Measurements from ENCODE around the gene ABITRAM.
A peak's percentile ranks its signal among the peaks of the same experiment; 100 is the strongest.
"Not testable (repeated sequence)": the region's sequence is repeated elsewhere in the genome, so short reads cannot be mapped to it uniquely, and the experiment has no call there.

The ABITRAM gene

GRCh38 chr9:108934323-108934893 is at the start of gene ABITRAM:
Gene ABITRAM, plus strand, starts transcription at chr9:108934400. Its CDS starts 87 bp downstream, at chr9:108934487.
- H3K4me3 ChIP-seq (ENCODE audit: low read length in 2 of 2), result peak within 1 kb of the TSS; percentile 93 to 96
- H3K27ac ChIP-seq (ENCODE audit: low read length), result peak within 1 kb of the TSS; percentile 80
- peak within 1 kb of the TSS; percentile 81 to 88 for H3K9ac ChIP-seq (ENCODE audit: low read length in 2 of 2)

GRCh38 chr9:108884701-108885100 is 49.5 kb upstream of the ABITRAM start:
- no peak overlapping the region for H3K9ac ChIP-seq (ENCODE audit: low read length in 2 of 2)
- H3K27me3 ChIP-seq (ENCODE audit: control insufficient read depth in 1 of 2, insufficient read depth in 2 of 2, low read length in 2 of 2), result no peaks in the 10 kb centered on the region
- no peaks in the 10 kb centered on the region for H3K4me1 ChIP-seq (ENCODE audit: control insufficient read depth, insufficient read depth, low read length)
- no peaks in the 10 kb centered on the region for H3K9me3 ChIP-seq (ENCODE audit: control insufficient read depth in 2 of 2, low read length in 2 of 2)
- peaks cover 24 to 27% of the 10 kb centered on the region in 2 donors for H3K36me3 ChIP-seq (ENCODE audit: control insufficient read depth in 2 of 2, insufficient read depth in 2 of 2, low read length in 2 of 2)
- no peak overlapping the region for H3K27ac ChIP-seq (ENCODE audit: low read length)
- H3K4me3 ChIP-seq (ENCODE audit: low read length in 2 of 2), result no peak overlapping the region

More at GRCh38 chr9:108934323-108934893, at the start of gene ABITRAM:
- H3K4me1 ChIP-seq (ENCODE audit: control insufficient read depth, insufficient read depth, low read length), result peaks cover 18% of the 10 kb centered on the region
- peaks cover 0 to 1% of the 10 kb centered on the region in 2 donors for H3K36me3 ChIP-seq (ENCODE audit: control insufficient read depth in 2 of 2, insufficient read depth in 2 of 2, low read length in 2 of 2)
- H3K9me3 ChIP-seq (ENCODE audit: control insufficient read depth in 2 of 2, low read length in 2 of 2), result no peaks in the 10 kb centered on the region
- H3K27me3 ChIP-seq (ENCODE audit: control insufficient read depth in 1 of 2, insufficient read depth in 2 of 2, low read length in 2 of 2), result no peaks in the 10 kb centered on the region

GRCh38 chr9:108885643-108886348 is 48.4 kb upstream of the ABITRAM start:
- no peak overlapping the region for H3K9ac ChIP-seq (ENCODE audit: low read length in 2 of 2)
- H3K4me3 ChIP-seq (ENCODE audit: low read length in 2 of 2), result no peak overlapping the region
- H3K9me3 ChIP-seq (ENCODE audit: control insufficient read depth in 2 of 2, low read length in 2 of 2), result no peaks in the 10 kb centered on the region
- no peaks in the 10 kb centered on the region for H3K27me3 ChIP-seq (ENCODE audit: control insufficient read depth in 1 of 2, insufficient read depth in 2 of 2, low read length in 2 of 2)
- H3K27ac ChIP-seq (ENCODE audit: low read length), result no peak overlapping the region
- no peaks in the 10 kb centered on the region for H3K4me1 ChIP-seq (ENCODE audit: control insufficient read depth, insufficient read depth, low read length)
- H3K36me3 ChIP-seq (ENCODE audit: control insufficient read depth in 2 of 2, insufficient read depth in 2 of 2, low read length in 2 of 2), result peaks cover 22 to 25% of the 10 kb centered on the region in 2 donors

GRCh38 chr9:108886594-108887271 is 47.5 kb upstream of the ABITRAM start:
- H3K36me3 ChIP-seq (ENCODE audit: control insufficient read depth in 2 of 2, insufficient read depth in 2 of 2, low read length in 2 of 2), result peaks cover 26 to 33% of the 10 kb centered on the region in 2 donors

GRCh38 chr9:108889649-108890067 is 44.5 kb upstream of the ABITRAM start:
- H3K27me3 ChIP-seq (ENCODE audit: control insufficient read depth in 1 of 2, insufficient read depth in 2 of 2, low read length in 2 of 2), result no peaks in the 10 kb centered on the region
- H3K4me3 ChIP-seq (ENCODE audit: low read length in 2 of 2), result no peak overlapping the region
- no peak overlapping the region for H3K9ac ChIP-seq (ENCODE audit: low read length in 2 of 2)
- H3K36me3 ChIP-seq (ENCODE audit: control insufficient read depth in 2 of 2, insufficient read depth in 2 of 2, low read length in 2 of 2), result peaks cover 41 to 48% of the 10 kb centered on the region in 2 donors
- no peaks in the 10 kb centered on the region for H3K4me1 ChIP-seq (ENCODE audit: control insufficient read depth, insufficient read depth, low read length)
- no peak overlapping the region for H3K27ac ChIP-seq (ENCODE audit: low read length)
- H3K9me3 ChIP-seq (ENCODE audit: control insufficient read depth in 2 of 2, low read length in 2 of 2), result no peaks in the 10 kb centered on the region

More at GRCh38 chr9:108886594-108887271, 47.5 kb upstream of the ABITRAM start:
- not testable (repeated sequence) for H3K27ac ChIP-seq (ENCODE audit: low read length); H3K9ac ChIP-seq (ENCODE audit: low read length in 2 of 2); H3K9me3 ChIP-seq (ENCODE audit: control insufficient read depth in 2 of 2, low read length in 2 of 2); H3K4me1 ChIP-seq (ENCODE audit: control insufficient read depth, insufficient read depth, low read length); H3K27me3 ChIP-seq (ENCODE audit: control insufficient read depth in 1 of 2, insufficient read depth in 2 of 2, low read length in 2 of 2); H3K4me3 ChIP-seq (ENCODE audit: low read length in 2 of 2)

- Histone ChIP-seq H3K27me3 (ENCODE audit: control insufficient read depth in 1 of 2, insufficient read depth in 2 of 2, low read length in 2 of 2) (no peaks in the 10 kb centered on the region), H3K36me3 (ENCODE audit: control insufficient read depth in 2 of 2, insufficient read depth in 2 of 2, low read length in 2 of 2) (peaks cover 58 to 62% of the 10 kb centered on the region in 2 donors), H3K4me1 (ENCODE audit: control insufficient read depth, insufficient read depth, low read length) (no peaks in the 10 kb centered on the region), H3K4me3 (ENCODE audit: low read length in 2 of 2) (no peak overlapping the region), H3K27ac (ENCODE audit: low read length) (no peak overlapping the region), H3K9me3 (ENCODE audit: control insufficient read depth in 2 of 2, low read length in 2 of 2) (no peaks in the 10 kb centered on the region), H3K9ac (ENCODE audit: low read length in 2 of 2) (no peak overlapping the region)
These were observed 39.8 kb upstream of the ABITRAM start for GRCh38 chr9:108894225-108894997.

- H3K4me1 ChIP-seq (ENCODE audit: control insufficient read depth, insufficient read depth, low read length), result no peaks in the 10 kb centered on the region
- H3K27ac ChIP-seq (ENCODE audit: low read length), result no peak overlapping the region
- no peak overlapping the region for H3K9ac ChIP-seq (ENCODE audit: low read length in 2 of 2)
- peaks cover 54 to 57% of the 10 kb centered on the region in 2 donors for H3K36me3 ChIP-seq (ENCODE audit: control insufficient read depth in 2 of 2, insufficient read depth in 2 of 2, low read length in 2 of 2)
- no peak overlapping the region for H3K4me3 ChIP-seq (ENCODE audit: low read length in 2 of 2)
- no peaks in the 10 kb centered on the region for H3K9me3 ChIP-seq (ENCODE audit: control insufficient read depth in 2 of 2, low read length in 2 of 2)
- H3K27me3 ChIP-seq (ENCODE audit: control insufficient read depth in 1 of 2, insufficient read depth in 2 of 2, low read length in 2 of 2), result no peaks in the 10 kb centered on the region
These were observed 36.7 kb upstream of the ABITRAM start for GRCh38 chr9:108897324-108898096.

GRCh38 chr9:108899023-108899695 is 35.0 kb upstream of the ABITRAM start:
- not testable (repeated sequence) for H3K4me3 ChIP-seq (ENCODE audit: low read length in 2 of 2); H3K27me3 ChIP-seq (ENCODE audit: control insufficient read depth in 1 of 2, insufficient read depth in 2 of 2, low read length in 2 of 2); H3K27ac ChIP-seq (ENCODE audit: low read length); H3K4me1 ChIP-seq (ENCODE audit: control insufficient read depth, insufficient read depth, low read length); H3K9me3 ChIP-seq (ENCODE audit: control insufficient read depth in 2 of 2, low read length in 2 of 2); H3K9ac ChIP-seq (ENCODE audit: low read length in 2 of 2)
- peaks cover 50 to 56% of the 10 kb centered on the region in 2 donors for H3K36me3 ChIP-seq (ENCODE audit: control insufficient read depth in 2 of 2, insufficient read depth in 2 of 2, low read length in 2 of 2)

GRCh38 chr9:108900176-108900575 is 34.0 kb upstream of the ABITRAM start:
- Histone ChIP-seq H3K4me3 (ENCODE audit: low read length in 2 of 2) (no peak overlapping the region), H3K36me3 (ENCODE audit: control insufficient read depth in 2 of 2, insufficient read depth in 2 of 2, low read length in 2 of 2) (peaks cover 41 to 51% of the 10 kb centered on the region in 2 donors), H3K4me1 (ENCODE audit: control insufficient read depth, insufficient read depth, low read length) (no peaks in the 10 kb centered on the region), H3K9ac (ENCODE audit: low read length in 2 of 2) (no peak overlapping the region), H3K9me3 (ENCODE audit: control insufficient read depth in 2 of 2, low read length in 2 of 2) (no peaks in the 10 kb centered on the region), H3K27ac (ENCODE audit: low read length) (no peak overlapping the region), H3K27me3 (ENCODE audit: control insufficient read depth in 1 of 2, insufficient read depth in 2 of 2, low read length in 2 of 2) (no peaks in the 10 kb centered on the region)
